ENCODE data around the gene SPAG17.

SPAG17 gene

GRCh38 chr1:118081387-118081786, 103.6 kb downstream of the SPAG17 start:
- H3K4me3 ChIP-seq (ENCODE audit: low read depth, low read length), result no peak overlapping the region

GRCh38 chr1:118077331-118078045, 107.5 kb downstream of the SPAG17 start:
- H3K4me3 ChIP-seq (ENCODE audit: low read depth, low read length), result no peak overlapping the region

DNA sequence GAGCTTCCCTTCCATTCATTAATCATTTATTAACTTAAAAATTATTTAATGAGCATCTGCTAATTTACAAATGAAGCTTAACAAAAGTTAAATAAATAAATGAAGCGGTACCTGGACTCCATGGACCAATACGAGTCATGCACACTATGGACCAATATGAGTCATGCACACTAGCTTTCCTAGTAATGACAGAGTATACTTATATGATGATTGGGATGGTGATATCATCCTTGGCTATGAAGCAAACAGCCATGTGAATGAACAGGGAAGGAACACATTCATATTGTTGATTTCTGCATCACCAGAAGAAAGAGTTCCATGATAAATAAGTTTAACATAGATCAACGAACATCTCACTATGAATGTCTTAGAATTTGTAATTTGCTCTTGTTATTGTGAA, 109.9 kb downstream of the SPAG17 start:
- H3K4me3 ChIP-seq (ENCODE audit: low read depth, low read length), result no peak overlapping the region

DNA sequence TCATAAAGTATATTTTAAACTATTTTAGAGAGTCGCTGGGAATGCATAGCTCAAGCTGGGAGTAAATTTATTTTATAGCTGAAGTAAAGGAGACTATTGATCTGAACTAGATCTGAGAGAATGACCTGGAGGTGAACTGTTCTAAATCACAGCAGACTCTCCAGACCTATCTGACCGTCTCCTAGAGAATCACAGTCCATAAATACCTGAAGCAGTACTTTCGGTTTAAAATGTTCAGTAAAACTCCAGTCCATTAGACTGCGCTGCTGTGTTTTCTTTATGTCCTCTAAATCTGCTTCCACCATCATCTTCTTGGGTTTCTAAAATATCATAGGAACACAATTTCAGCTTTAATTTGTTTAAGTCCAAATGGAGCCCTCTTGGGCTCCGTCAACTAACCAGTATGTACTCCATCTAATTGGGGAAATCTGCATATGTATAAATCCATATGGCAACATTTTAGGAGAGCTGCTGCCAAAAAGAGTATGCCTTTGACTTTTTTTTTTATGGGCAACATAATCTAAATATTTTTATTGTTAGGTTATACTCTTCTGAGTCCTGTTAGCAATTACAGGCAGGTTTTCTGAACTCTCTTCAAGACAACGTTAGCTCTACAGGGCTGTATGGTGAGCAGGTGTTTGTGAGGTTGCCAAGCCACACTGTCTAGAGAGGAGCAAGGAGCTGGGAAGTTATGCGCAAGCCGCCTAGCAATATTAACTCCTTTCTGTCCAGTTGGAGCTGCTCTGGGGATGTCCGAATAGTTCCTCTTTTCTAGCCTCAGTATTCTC, 111.2 kb downstream of the SPAG17 start:
- no peak overlapping the region for H3K4me3 ChIP-seq (ENCODE audit: low read depth, low read length)

GRCh38 chr1:118049981-118050380, 135.0 kb downstream of the SPAG17 start:
- no peak overlapping the region for H3K4me3 ChIP-seq (ENCODE audit: low read depth, low read length)

DNA sequence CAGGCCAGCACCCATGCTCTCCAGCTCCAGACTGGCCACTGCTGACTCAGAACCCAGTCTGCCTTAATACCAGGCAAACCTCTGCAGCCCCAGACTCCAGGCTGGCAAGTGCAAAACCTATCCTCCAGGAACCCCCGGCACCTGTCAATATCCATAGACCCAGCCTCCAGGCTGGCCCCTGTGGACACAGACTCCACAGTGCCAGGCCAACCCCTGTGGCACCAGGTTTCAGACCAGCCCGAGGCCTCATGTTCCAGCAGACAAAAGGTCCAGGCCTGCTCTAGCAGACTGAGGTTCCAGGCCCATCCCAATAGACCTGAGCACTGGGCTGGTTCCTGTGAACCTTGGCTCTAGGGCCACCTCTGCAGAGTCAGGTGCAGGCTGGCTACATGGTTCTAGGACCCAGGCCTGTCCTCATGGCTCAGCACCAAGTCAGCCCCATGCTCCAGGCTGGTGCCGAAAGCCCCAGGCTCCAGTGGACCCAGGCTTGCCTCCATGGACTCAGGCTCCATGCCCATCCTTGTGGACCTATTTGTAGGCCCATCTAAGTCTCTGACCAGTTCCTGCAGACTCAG, 137.3 kb downstream of the SPAG17 start:
- H3K4me3 ChIP-seq (ENCODE audit: low read depth, low read length), result no peak overlapping the region

- H3K4me3 ChIP-seq (ENCODE audit: low read depth, low read length), result no peak overlapping the region
Measured at GRCh38 chr1:118047006-118047649, 137.9 kb downstream of the SPAG17 start.

DNA sequence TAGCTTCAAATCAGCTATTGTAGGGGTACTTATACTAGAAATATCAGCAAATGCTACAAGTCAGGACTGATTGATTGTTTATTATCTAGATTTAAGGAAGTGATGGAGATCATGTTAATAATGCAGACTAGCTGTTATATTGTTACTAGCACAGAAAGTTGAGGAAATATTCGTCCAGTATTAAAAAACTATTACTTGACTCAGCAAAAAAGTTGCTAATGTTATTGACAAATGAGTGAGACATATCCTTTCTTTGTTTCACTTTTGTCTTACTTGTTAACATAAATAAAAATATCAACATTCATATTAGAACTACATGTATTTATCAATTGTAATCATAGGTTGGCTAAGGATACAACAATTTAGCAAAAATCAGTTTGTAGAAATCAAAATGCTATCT, 141.4 kb downstream of the SPAG17 start:
- H3K4me3 ChIP-seq (ENCODE audit: low read depth, low read length), result no peak overlapping the region

GRCh38 chr1:118042501-118042900, 142.5 kb downstream of the SPAG17 start:
- H3K4me3 ChIP-seq (ENCODE audit: low read depth, low read length), result no peak overlapping the region

DNA sequence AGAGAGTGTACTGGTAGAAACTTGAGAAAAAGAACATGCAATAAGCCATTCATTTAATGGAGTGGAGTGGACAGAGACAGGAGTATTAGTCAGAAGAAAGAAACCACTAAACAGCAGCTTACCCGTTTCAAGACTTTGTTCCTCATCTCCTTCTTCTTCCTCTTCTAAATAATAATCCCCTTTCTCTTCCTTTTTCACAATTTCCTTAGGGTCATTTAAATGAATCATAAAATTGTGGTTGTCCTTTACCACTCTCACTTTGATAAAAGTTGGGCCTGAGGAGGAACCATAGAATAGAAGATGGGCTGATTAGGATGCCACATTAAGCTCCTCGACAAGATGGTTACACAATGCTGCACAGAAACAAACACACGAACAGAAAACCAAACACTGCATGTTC, 145.9 kb downstream of the SPAG17 start:
- no peak overlapping the region for H3K4me3 ChIP-seq (ENCODE audit: low read depth, low read length)

DNA sequence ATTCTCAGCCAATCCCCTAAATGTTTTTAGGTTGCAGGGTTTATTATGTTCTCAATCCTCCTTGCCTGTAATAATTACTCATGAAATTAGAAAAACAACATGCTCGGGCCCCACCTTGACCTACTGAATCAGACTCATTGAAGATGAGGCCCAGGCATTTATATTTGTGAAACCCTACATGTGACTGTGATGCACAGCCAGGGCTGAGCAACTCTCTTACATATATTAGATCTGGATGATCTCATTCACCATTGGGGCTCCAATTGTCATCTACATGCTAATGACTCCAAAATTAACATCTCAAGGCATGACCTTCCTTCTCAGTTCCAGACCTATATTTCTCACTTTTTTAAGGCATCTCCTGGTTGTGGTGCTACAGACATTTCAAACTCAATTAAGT, 152.1 kb downstream of the SPAG17 start:
- H3K4me3 ChIP-seq (ENCODE audit: low read depth, low read length), result no peak overlapping the region

DNA sequence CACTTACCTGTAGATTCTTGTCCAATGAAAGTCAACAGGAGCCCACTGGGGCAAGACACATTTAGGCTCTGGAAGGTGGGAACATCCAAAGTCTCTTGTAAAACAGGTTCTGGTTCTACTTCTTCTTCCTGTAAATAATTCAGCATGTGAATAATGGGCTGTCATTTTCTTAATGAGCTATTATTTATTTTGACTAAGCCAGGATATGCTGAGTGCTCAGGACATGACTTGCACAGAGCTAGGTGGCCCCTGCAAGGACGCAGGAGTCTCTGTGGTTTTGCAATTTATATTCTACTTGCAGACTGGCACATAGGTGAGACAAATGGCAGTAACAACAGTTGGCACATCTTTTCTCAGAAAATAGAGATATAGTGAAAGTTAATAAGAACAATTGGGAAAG, 156.8 kb downstream of the SPAG17 start:
- H3K4me3 ChIP-seq (ENCODE audit: low read depth, low read length), result no peak overlapping the region

DNA sequence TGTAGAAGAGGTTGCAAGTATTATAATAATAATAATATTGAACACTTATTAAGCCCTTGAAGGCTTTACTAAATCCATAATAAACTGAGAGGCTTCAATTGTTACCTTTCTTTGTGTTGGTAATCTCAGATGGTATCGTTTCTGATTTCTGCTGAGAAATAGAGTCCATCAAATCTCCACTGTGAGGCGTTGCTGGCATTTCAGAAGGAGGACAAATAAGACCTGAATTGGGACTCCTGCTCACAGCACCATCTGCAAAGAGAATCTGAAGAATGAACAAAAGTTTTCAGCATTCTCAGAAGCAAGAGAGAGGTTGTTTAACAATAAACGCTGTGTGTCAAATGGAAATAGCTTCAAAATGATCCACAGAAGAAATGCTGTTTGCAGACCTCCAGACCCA, 161.8 kb downstream of the SPAG17 start:
- no peak overlapping the region for H3K4me3 ChIP-seq (ENCODE audit: low read depth, low read length)

DNA sequence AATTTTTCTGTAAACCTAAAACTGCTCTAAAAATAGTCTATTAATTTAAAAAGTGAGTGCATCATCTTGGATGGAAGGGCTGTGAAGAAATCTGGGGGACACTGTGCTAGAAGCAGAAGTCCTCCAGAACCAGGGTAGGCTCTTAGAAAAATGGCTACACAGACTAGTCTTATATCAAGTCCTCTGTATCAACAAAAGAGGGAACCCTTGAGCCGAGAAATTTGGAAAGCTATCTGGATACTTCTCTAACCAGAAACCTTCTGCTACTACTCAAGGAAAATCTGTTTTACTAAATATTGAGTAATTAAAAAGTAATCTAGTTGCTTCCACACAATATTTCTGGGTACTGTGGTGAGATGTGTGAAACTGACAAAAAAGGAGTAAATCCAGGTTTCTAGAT, 163.4 kb downstream of the SPAG17 start:
- no peak overlapping the region for H3K4me3 ChIP-seq (ENCODE audit: low read depth, low read length)

GRCh38 chr1:118018060-118018459, 167.0 kb downstream of the SPAG17 start:
- H3K4me3 ChIP-seq (ENCODE audit: low read depth, low read length), result no peak overlapping the region

DNA sequence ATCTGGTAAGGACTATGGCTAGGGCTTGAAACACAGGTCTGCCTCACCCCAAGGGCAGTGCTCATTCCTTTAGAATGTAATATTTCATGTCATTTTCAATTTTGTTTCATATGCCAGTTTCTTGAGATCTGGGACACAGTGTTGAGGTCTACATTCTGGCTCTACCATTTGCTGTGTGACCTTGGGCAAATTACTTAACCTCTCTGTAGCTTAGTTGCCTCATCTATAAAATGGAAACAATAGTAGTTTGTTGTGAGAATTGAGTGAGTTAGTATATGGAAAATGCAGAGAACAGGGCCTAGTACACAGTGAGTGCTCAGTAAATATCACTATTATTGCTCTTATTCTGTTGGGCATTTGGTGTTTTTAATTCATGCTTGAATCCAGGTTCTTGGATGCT, 171.1 kb downstream of the SPAG17 start:
- no peak overlapping the region for H3K4me3 ChIP-seq (ENCODE audit: low read depth, low read length)

GRCh38 chr1:118013336-118013735, 171.7 kb downstream of the SPAG17 start:
- no peak overlapping the region for H3K4me3 ChIP-seq (ENCODE audit: low read depth, low read length)

DNA sequence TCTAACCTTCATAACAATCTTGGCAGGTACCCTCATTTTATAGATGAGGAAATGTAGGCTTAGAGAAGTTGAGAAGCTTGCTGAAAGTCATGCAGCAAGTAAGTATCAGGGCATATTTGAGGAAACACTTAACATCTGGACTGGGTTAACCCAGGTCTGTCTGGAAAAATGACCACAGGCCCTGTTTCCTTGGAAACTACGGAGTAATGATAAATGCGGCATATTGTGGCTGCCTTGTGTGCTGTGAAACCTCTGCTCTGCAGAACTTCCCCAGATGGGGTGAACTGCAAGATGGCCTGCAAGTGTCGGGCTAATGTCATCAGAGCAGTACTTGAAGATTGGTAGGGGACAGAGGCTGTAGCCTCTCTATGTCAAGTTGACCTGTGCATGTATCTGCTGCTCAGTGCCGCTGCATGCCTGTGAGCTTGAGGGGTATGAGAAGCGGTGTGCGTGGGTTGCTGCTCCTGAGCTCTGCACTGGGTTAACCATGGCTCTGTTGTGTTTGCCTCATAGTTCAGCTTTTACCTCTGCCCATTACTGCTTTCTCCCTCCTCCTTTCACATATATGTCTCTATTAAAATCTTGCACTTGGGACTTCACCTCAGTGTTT, 172.4 kb downstream of the SPAG17 start:
- H3K4me3 ChIP-seq (ENCODE audit: low read depth, low read length), result no peak overlapping the region

DNA sequence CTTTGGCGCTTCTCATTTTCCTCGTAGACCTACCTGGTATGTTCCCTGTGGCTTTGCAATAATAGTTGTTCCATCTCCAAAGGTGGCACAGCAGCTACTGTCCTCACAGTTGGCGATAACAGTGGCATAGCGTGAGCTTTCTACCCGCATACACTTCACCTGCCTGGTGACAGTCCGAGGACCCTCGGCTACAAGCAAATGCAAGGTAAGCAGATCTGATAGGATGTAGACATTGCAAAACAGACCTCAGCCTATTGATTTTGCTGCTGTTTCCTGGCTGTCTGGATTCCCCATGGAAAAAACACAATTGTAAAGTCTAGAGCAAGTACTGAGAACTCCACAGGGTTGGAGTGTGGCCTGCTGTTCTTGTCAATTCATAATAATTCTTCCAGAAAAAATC, 177.0 kb downstream of the SPAG17 start:
- no peak overlapping the region for H3K4me3 ChIP-seq (ENCODE audit: low read depth, low read length)

DNA sequence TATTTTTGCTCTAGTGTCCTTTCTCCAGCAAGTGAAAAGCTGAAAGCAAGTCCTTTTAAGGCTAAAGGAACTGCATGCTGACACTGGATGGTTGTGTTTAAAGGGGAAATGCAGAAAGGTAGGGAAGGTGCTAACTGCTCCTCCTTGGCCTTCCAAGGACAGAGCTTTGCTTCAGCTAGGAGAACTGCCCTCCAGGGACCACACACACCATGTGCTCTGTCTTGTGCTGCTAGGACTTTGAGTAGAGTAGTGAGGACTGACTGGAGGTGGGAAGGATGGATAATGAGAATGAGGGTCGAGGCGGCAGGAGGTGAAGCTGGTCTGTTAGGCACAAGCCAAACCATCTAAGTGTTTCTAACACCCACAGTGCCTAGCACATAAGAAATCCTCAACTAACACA, 177.6 kb downstream of the SPAG17 start:
- H3K4me3 ChIP-seq (ENCODE audit: low read depth, low read length), result no peak overlapping the region

DNA sequence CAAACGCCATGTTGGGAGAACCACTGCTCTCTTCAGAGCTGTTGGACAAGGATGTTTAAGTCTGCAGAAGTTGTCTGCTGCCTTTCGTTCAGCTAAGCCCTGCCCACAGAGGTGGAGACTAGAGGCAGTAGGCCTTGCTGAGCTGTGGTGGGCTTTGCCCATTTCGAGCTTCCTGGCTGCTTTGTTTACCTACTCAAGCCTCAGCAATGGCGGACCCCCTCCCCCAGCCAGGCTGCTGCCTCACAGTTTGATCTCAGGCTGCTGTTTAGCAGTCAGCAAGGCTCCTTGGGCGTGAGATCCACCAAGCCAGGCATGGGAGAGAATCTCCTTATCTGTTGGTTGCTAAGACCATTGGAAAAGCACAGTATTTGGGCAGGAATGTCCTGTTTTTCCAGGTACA, 180.7 kb downstream of the SPAG17 start:
- no peak overlapping the region for H3K4me3 ChIP-seq (ENCODE audit: low read depth, low read length)
